Vagina (tissue), 2 donors: ENCODE measurements around the gene TRAF1.

Experiments
- CTCF ChIP-seq, 3 experiments: fragments of 450-650 bp in 2 of 3; fragments of 200-600 bp in 1 of 3; sonication (generic) in 1 of 3; IDR thresholded peaks; one replicate each; pipeline ENCODE4 v1.5.1; 2017 to 2019; ENCODE audit warnings: antibody characterized with exemption in 3 of 3, mild to moderate bottlenecking in 2 of 3, moderate library complexity in 2 of 3
- POLR2A ChIP-seq, 2 donors: fragments of 450-650 bp; IDR thresholded peaks; one replicate each; pipeline ENCODE4 v1.6.1; 2017; ENCODE audit warnings: antibody characterized with exemption in 2 of 2, mild to moderate bottlenecking in 2 of 2, moderate library complexity in 2 of 2

- no peak for TF ChIP-seq CTCF (IDR thresholded peaks at IDR 0.05)
- no peak for TF ChIP-seq POLR2A (IDR thresholded peaks at IDR 0.05)
These were observed 10.5 kb upstream of the TRAF1 start for GRCh38 chr9:120937127-120937526.
